Neural progenitor cell (in vitro differentiated cells): Measurements from ENCODE around the gene TRAPPC12.

Experiments
- CTCF ChIP-seq: fragments of 200-600 bp; sonication (generic); IDR thresholded peaks from 2 replicates; pipeline ENCODE4 v1.5.1; 2017; ENCODE audit warnings: antibody characterized with exemption, mild to moderate bottlenecking
- EZH2 ChIP-seq: fragments of 200-600 bp; sonication (generic); IDR thresholded peaks from 2 replicates; pipeline ENCODE4 v1.6.1; 2017; ENCODE audit warnings: antibody characterized with exemption, mild to moderate bottlenecking, moderate library complexity

DNA sequence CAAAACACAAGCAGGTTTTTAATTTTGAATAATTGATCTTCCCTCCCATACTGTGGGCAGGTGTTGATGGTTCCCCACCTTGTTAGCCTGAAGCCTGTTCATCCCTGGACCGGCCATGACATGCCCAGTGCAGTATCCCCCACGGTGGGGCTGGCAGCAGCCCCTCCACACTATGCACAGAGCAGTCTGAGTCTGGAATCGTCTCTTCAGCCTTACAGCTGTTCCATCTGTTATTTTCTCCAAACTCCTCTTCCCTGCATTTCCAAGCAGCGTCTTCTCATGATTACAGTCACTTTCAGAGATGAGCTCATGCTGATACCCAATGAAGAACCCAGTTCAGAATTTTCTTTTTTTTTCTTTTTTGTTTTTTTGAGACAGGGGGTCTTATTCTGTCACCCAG, 71.7 kb downstream of the TRAPPC12 start:
- TF ChIP-seq CTCF: no peak
- no peak for TF ChIP-seq EZH2
